ENCODE results near the gene NATD1.

Gene NATD1

GRCh38 chr17:21275579-21276263, 22.5 kb upstream of the NATD1 start:
- no peak for DNase-seq (ENCODE audit: low read depth, low spot score)

DNA sequence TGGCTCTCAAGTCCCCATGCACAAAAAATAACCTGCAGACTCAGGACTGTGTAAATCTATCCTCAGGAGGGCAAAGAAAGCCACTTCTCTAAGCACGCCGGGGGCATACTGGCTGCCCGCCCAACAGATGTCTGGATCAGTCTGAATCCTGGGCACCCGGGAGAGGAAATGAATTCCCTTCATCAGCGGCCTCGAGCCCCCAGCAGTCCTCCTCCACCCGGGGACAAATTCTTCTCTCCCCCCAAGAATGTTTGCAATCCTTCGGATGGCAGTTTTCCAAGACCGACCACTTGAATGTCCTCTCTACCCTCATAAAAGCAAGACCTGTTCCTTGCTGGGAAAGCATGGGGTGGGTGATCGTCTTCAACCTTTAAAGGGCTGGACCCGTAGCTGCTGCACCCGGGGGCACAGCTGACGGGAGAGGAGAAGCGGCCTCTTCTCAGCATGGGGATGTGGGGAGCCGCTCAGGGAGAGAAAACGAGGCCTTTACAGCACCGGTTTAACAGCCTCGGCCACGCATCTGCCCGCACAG, 21.9 kb upstream of the NATD1 start:
- no peak for DNase-seq (ENCODE audit: low read depth, low spot score)

- no peak for DNase-seq (ENCODE audit: low read depth, low spot score)
Observed at GRCh38 chr17:21272881-21273792, 19.9 kb upstream of the NATD1 start.

- no peak for DNase-seq (ENCODE audit: low read depth, low spot score)
Observed at GRCh38 chr17:21272250-21272649, 19.0 kb upstream of the NATD1 start.

DNA sequence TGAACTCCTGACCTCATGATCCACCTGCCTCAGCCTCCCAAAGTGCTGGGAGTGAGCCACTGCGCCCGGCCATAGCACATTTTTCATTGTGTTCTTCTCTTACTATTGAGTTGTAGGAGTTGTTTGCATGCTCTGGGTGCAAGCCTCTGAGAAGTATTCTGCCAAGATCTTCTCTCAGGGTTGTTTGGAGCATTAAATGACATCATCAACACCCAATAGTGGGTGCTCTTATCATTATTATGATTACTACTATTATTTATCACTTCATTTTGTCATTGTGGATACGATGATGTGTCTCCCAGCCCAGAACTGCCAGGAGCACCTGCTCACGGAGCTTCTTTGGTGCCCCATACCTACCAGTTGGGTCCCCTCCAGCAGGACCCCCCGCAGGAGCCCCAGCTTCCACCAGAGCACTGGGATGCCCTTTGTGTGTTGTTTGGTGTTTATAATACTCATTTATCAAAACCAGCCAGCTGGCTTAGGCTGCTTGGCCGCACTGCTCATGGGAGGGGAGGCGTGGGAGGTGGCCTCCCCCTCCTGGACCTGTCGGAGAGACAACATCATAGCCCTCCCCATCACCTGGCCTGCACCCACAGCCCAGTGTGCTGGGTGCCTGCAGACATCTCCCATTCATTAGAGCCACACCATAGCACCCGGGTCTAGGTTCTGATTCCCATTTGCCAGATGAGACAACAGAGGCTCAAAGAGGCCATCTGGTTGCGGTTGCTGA, 18.4 kb upstream of the NATD1 start:
- no peak for DNase-seq (ENCODE audit: low read depth, low spot score)

- DNase-seq (ENCODE audit: low read depth, low spot score): no peak
Observed at GRCh38 chr17:21269394-21269793, 16.2 kb upstream of the NATD1 start.

- no peak for DNase-seq (ENCODE audit: low read depth, low spot score)
Observed at GRCh38 chr17:21268596-21269188, 15.5 kb upstream of the NATD1 start.

DNA sequence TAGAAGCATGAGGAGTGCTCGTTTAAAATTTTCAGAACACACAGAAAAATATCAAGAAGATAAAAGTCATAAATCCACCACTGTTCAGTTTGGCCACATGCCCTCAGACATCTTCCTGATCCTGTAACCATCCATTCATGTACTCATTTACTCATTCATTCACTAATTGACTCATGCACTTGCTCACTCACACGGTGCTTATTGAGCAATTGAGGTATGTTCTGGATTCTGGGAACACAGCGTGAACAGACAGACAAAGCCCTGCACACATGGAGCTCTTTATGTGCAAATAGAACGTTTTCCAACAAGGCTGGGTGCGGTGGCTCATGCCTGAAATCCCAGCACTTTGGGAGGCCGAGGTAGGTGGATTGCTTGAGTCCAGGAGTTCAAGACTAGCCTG, 10.2 kb upstream of the NATD1 start:
- no peak for DNase-seq (ENCODE audit: low read depth, low spot score)

DNA sequence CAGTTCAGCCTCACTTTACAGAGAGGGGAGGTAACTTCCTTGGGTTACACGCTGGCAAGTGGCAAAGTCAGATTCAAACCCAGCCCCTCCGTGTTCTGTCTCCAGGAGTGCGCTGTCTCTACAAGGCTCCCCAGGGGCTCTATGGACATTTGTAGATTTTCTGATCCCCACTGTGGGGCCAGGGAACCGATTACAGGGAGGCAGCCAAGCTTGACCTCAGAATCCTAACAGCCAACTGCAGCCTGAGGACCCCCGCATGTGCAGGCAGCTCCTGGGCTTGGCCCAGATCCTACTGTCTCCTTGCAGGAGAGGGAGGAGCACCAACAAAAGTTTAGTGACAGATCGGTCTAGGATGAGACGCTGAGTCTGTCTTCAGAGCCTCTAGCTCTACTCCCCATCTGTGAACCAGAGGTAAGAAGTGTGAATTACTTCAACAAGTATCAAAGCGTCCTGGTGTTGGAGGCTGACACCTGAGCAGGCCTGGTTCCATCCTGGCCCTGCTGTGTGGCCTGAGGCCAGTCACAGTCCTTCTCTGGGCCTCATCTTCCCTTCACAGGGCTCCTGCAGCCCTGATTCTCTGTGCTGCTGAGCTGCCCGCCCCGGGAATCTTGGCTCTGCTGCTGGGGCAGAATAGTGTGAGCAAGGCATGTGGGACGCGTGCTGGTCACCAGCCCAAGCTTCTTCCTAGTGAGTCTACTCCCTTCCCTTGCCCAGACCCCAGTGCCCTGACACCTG, 9.2 kb upstream of the NATD1 start:
- no peak for DNase-seq (ENCODE audit: low read depth, low spot score)

DNA sequence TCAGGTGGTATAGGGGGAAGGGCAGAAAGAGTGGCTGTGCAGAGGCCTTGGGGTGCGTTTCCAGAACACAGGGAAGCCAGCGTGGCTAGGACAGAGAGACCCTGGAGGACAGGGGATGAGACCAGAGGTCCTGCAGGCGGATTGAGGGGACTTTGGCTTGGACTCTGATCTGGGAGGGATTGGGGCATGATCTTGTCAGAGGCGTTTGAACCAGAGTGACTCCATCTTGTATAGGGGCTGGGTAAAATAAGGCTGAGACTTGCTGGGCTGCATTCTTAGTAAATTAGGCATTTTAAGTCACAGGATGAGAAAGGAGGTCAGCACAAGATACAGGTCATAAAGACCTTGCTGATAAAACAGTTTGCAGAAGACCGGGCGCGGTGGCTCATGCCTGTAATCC, 5.4 kb upstream of the NATD1 start:
- no peak for DNase-seq (ENCODE audit: low read depth, low spot score)

GRCh38 chr17:21253646-21254441, 634 bp upstream of the NATD1 start:
- no peak for DNase-seq (ENCODE audit: low read depth, low spot score)

DNA sequence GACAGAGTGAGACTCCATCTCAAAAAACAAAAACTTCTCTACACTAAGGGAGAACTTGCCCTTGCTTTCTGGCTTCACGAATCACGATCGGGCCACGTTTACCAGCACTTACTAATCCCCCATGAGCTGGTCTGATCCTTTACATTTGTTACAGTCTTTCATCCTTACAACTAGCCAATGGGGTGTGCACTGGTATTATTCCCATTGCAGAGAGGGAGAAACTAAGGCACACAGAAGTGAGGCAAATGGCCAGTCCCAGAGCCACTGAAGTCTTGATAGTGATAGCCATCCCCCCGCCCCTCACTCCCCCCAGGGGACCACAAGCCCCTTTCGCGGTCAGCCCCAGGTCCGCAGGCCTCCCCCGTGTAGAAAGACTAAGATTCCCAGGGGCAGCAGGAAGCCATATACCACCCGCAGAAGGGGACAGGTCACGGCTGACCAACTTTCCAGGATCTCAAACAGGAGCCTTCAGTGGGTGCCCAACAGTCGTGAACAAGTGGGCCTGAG, 868 bp downstream of the NATD1 start:
- no peak for DNase-seq (ENCODE audit: low read depth, low spot score)

DNA sequence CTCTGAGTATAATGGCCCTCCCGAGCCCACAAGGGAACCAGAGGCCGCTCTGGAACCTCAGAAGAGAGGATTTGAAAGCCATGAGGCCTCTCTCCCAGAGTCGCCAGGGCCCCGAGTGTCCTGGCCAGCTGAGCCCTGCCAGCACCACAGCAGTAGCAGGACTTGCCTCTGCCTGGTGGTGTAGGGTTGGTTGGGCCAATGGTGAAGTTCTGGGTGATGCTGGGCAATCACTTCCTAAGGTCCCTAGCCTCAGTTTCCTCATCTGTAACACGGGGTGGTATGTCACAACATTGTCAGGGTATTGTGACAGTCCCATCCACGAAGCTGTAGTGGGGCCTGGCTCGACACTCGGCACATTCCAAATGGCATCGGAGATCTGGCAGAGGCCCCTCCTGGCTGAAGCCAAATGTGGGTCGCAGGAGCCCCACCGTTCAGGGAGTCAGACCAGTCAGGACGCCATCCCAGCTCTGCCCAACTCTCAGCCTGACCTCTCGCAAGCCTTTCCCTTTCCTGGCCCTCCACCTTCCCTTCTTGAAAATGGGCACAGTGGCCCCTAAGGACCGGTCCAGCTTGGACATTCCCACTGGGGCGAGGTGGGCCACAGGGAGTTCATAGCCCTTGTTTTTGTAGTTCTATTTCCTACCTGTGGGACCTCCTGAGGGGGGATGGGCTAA, 1.7 kb downstream of the NATD1 start:
- DNase-seq (ENCODE audit: low read depth, low spot score): no peak

GRCh38 chr17:21250854-21251253, 2.4 kb downstream of the NATD1 start:
- DNase-seq (ENCODE audit: low read depth, low spot score): no peak

GRCh38 chr17:21249920-21250703, 3.1 kb downstream of the NATD1 start:
- DNase-seq (ENCODE audit: low read depth, low spot score): no peak

- no peak for DNase-seq (ENCODE audit: low read depth, low spot score)
Observed at GRCh38 chr17:21249086-21249795, 4.0 kb downstream of the NATD1 start.

DNA sequence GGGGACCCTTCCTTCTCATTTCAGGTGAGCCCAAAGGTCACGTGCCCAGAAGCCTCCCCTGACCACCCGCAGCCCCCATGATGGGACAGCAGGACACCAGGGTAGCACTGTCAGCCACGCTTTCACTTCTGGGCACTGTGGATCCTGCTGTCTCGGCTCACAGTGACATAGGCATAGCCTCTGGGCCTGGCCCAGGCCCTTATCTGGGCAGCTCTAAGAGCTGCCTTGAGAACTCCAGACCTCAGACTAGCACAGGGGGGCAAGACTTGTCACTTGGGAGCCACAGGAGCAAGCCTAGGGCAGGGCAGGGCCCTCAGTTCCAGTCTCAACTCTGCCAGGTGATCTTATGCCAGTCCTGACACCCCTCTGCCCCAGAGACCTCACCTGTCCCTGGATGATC, 4.7 kb downstream of the NATD1 start:
- no peak for DNase-seq (ENCODE audit: low read depth, low spot score)
